Fibroblast of villous mesenchyme (primary cell): ENCODE measurements around the gene MYO3A. TPM values are rescaled to one million over a fixed set of nuclear protein-coding genes. Genes with fewer than 3 reads are reported as not detected.

Experiments
- DNase-seq: peaks from one replicate; pipeline ENCODE4 v3.0.0-alpha.2; 2010; ENCODE audit warnings: low read depth
- H3K4me3 ChIP-seq: 2 replicates; pipeline ENCODE4 v1.5.1; 2011; ENCODE audit warnings: low read depth, mild to moderate bottlenecking, low read length
- total RNA-seq: library from RNA; depleted of rRNA; stranded (reverse); fragments of >200 nt; gene quantifications from 2 replicates; pipeline ENCODE4 v1.2.3, GENCODE V29; 2012
- TF ChIP-seq, protein P1 (sequence below): IDR thresholded peaks from 2 replicates; pipeline ENCODE4 v1.5.1; 2012; ENCODE audit warnings: low read depth, mild to moderate bottlenecking, low read length; ENCODE audit not compliant: insufficient read depth

The MYO3A gene
- total RNA-seq, 1 donor, result not detected

DNA sequence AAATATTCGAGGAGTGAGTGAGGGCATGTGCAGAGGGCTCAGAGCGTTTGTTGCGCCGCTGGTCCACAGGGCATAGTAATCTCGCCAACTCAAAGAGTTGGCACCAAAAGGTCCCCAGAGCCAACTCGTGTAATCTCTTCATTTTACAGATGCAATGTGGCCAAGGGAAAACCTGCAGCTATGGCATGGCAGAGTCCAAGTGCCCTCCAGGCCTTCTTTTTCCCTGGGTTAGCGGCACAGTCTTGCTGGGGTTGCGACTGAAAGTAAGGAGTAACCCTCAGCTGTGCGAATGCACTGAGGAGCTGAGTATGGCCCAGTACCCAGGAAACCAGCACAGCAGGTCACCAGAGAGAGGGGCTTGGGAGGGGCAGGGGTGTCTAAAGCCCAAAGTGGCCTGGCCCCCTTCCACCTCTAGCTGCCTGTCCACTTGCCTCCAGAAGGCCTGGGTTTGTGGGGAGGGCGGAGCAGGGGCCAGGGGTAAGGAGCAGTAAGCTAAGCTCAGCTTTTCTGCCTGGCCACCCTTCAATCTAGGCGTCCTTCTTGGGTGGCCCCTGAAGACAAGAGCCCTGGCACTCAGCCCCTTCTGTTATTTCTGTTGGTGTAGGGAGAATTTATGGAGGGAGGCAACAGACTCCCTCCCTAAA is 279.2 kb downstream of the MYO3A start:
- H3K4me3 ChIP-seq, result no peak overlapping the region
- TF ChIP-seq, protein P1, sequence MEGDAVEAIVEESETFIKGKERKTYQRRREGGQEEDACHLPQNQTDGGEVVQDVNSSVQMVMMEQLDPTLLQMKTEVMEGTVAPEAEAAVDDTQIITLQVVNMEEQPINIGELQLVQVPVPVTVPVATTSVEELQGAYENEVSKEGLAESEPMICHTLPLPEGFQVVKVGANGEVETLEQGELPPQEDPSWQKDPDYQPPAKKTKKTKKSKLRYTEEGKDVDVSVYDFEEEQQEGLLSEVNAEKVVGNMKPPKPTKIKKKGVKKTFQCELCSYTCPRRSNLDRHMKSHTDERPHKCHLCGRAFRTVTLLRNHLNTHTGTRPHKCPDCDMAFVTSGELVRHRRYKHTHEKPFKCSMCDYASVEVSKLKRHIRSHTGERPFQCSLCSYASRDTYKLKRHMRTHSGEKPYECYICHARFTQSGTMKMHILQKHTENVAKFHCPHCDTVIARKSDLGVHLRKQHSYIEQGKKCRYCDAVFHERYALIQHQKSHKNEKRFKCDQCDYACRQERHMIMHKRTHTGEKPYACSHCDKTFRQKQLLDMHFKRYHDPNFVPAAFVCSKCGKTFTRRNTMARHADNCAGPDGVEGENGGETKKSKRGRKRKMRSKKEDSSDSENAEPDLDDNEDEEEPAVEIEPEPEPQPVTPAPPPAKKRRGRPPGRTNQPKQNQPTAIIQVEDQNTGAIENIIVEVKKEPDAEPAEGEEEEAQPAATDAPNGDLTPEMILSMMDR, result no peak
- DNase-seq, result no peak

DNA sequence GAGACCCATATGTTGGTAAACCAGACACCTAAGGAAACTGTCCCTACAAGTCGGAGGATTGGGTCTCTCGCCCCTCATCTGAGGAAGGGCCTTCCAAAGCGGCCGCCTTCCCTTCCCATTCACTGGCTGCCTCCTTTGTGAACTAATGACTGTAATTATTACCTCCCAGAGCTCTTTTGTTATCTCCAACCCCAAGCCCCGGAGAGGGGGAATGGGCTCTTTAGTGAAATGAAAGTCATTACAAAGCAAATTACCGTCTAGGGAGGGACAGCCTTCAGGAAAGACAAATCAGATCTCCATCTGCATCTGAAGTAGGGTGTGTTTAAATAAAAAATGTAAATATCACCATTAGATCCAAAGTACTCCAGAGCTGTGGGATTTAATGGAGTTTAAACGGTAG is 280.0 kb downstream of the MYO3A start:
- no peak overlapping the region for H3K4me3 ChIP-seq
- DNase-seq, result no peak
- TF ChIP-seq, protein P1, result no peak

DNA sequence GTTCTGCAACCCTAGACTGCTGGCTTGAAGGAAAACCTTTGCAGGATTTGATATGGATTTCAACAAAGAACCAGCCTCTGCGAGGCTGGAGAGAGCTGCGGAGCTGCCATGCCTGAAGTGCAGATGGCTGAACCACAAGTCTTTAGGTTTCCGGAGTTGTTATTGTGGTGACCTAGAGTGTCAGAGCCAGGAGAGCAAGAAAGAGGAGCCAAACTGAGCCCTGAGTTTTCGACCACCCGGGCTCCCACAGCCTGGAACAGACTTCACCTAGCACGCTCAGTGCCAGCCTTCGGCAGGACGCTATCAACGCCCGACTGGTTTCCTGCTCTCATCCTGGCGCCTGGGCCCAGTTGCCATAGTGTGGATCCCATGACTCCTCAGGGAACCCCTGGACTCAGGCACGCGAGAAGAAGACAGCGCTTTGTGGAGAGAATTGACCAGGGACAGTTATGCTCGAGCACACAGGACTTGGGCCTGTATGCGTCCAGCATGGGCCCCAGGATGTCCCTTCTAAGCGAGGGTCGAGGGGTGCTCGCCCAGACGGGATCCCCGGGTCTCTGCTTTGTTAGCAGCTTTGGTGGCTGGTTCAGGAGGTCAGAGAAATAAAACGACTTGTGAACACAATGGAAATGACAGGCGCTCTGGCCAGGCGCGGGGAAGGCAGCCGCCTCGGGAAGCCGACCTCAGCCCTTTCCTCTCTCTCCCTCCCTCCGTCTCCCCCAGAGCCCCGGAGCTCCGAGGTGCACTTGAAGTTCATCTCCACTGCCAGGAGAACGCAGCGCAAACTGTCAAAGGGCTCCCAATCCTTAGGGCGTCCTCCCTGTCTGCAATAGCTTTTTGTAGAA is 280.7 kb downstream of the MYO3A start:
- H3K4me3 ChIP-seq, result no peak overlapping the region
- no peak for DNase-seq
- TF ChIP-seq, protein P1, result no peak

DNA sequence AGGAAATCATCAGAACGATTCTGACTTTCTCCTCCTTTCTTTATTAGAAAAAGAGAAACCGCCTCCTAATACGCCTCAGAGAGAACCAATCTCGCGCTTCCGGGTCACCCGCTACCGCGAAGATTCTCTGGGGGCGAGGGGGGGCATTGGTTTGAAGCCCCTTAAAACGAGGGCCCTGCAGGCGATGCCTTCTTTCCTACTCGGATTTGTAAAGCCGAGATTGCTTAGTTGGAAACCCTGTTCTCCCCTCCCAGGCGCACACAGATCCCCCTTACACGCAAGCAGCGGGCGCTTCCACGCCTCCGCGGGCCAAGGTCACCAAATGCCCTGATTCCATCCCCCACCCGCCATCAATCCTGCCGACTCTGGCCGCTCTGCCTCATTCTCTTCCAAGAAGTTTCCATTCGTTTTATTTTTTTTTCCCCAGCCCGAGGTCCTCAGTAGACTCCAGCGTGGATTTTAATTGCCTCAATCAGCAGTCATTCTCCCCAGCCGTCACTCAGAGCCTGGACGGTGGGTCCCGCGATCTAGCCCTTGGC is 281.4 kb downstream of the MYO3A start:
- TF ChIP-seq, protein P1, result no peak
- no peak for DNase-seq

DNA sequence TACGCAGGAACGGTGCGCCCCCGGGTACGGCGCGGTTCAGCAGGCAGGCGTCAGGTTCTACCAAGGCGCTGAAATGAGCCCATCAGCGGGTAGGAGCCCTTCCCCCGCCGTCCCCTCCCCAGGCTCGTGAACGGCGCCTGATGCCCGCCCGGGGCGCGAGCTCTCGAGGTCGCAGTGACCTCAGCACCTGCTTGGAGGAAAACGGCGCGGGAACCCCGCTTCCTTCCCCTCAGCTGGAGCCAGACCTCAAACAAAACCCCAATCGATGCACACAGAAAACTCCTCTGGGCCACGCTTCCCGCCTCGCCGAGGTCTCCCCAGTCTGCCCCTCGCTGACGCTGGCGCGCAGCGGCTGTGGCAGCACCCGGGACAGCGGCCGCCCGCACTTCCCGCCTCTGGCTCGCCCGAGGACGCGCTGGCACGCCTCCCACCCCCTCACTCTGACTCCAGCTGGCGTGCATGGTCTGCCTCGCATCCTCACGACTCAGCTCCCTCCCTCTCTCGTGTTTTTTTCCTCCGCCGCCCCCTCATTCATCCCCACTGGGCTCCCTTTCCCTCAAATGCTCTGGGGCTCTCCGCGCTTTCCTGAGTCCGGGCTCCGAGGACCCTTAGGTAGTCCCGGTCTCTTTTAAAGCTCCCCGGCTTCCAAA is 282.0 kb downstream of the MYO3A start:
- TF ChIP-seq, protein P1, result no peak
- no peak for DNase-seq
- no peak overlapping the region for H3K4me3 ChIP-seq

More for the DNA sequence above, 281.4 kb downstream of the MYO3A start:
- no peak overlapping the region for H3K4me3 ChIP-seq

DNA sequence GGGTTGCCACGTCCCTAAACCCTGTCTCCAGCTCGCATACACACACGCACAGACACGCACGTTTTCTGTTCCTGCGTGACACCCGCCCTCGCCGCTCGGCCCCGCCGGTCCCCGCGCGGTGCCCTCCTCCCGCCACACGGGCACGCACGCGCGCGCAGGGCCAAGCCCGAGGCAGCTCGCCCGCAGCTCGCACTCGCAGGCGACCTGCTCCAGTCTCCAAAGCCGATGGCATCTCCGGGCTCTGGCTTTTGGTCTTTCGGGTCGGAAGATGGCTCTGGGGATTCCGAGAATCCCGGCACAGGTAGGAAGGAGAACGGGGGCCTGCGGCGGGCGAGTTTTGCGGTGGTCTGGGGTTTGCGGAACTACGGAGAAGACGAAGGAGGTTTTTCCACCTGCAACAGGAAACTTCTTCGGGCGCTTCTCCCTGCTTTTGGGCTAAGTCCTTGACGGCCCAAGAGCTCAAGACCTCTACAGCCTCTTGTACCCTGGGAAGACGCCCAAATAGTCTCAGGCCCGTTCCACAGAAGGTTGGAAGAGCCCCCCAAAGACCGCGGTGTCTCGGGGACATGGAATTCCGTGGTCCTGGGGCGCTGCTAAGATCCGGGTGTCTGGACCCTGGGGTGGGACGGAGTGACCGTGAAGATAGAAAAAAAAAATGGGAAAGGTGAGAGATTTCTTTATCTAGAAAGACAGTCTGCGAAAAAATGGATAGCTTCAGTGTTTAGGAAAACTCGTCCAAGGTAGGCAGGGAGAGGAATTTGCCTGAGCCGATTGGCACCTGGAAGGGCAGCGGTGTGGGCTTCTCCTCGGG is 282.8 kb downstream of the MYO3A start, which contains the start of gene GAD2:
TSS of gene GAD2 (plus strand) at position 190 of the 811 bp plus-strand sequence. CDS start at position 226, 36 bp downstream.
- no peak for DNase-seq
- TF ChIP-seq, protein P1, result no peak
- H3K4me3 ChIP-seq, result no peak within 1 kb of the TSS
